HepG2 (cell line): Measurements from ENCODE around the gene SAPCD2. TPM values are rescaled to one million over a fixed set of nuclear protein-coding genes. Genes with fewer than 3 reads are reported as not detected.

Experiments used
- ATAC-seq: fragments of 200-7000 bp; cut with Tn5 transposase; 3 replicates; pipeline ENCODE4 v1.9.1; 2020; ENCODE audit warnings: mild to moderate bottlenecking, moderate library complexity
- BruUV-seq: library from RNA; stranded (reverse); fragments of 400-500 nt; replicated peaks from 2 replicates; lab custom pipeline; 2021; lab: Mats Ljungman, UMichigan
- CTCF ChIA-PET: fragments of 300-600 bp; formaldehyde crosslinking; extraction: SDS; loops from one replicate; lab custom pipeline; 2021; ENCODE audit warnings: low total read pairs, inconsistent platforms, low intra/inter-chr PET ratio; lab: Yijun Ruan, JAX
- POLR2A ChIA-PET: fragments of 350-600 bp; sonication (Branson Sonifier 250); formaldehyde crosslinking; loops from one replicate; lab custom pipeline; 2020; ENCODE audit warnings: antibody characterized with exemption, inconsistent platforms; lab: Yijun Ruan, JAX
- DNase-seq: peaks from one replicate; pipeline ENCODE4 v3.0.0-alpha.2; 2015; ENCODE audit warnings: low spot score
- FAIRE-seq: peaks from 3 replicates; lab custom pipeline; 2011; peaks lifted over from hg19 to GRCh38; lab: Jason Lieb, UNC
- H2AFZ ChIP-seq: one replicate; pipeline ENCODE4 v1.6.1; 2011; ENCODE audit warnings: low read length, inconsistent platforms
- H3K27ac ChIP-seq: fragments of 300-600 bp; 3 replicates; pipeline ENCODE4 v1.8.0; 2011; ENCODE audit warnings: mixed run types, mild to moderate bottlenecking, mixed read lengths, low read length, inconsistent platforms; ENCODE audit not compliant: insufficient read depth; ENCODE audit errors: extremely low read length
- H3K27me3 ChIP-seq, 2 experiments: fragments of 200-600 bp in 1 of 2; 2 replicates in 1 of 2; 3 replicates in 1 of 2; pipeline versions ENCODE4 v1.6.0 to v1.8.0; 2011; ENCODE audit warnings: low read length in 2 of 2, mild to moderate bottlenecking in 2 of 2, moderate library complexity in 2 of 2, inconsistent platforms in 1 of 2; ENCODE audit not compliant: insufficient read depth in 2 of 2, control insufficient read depth in 1 of 2
- H3K36me3 ChIP-seq, 2 experiments: fragments of 200-600 bp in 1 of 2; replicated peaks in 1 of 2; 2 replicates in 1 of 2; 3 replicates in 1 of 2; pipeline versions ENCODE4 v1.5.1 to v1.8.0; 2011; ENCODE audit warnings: low read length in 2 of 2, inconsistent platforms in 1 of 2; ENCODE audit not compliant: insufficient read depth in 2 of 2, control insufficient read depth in 1 of 2
- H3K4me1 ChIP-seq: 2 replicates; pipeline ENCODE4 v1.5.1; 2012; ENCODE audit warnings: low read length, inconsistent platforms; ENCODE audit not compliant: insufficient read depth
- H3K4me2 ChIP-seq: 2 replicates; pipeline ENCODE4 v1.6.0; 2011; ENCODE audit warnings: low read depth, low read length, inconsistent platforms
- H3K4me3 ChIP-seq, 3 experiments: fragments of 200-600 bp in 1 of 3; sonication (generic), shearing (Covaris generic) in 1 of 3; replicated peaks in 1 of 3; 2 replicates each; pipeline ENCODE4 v1.5.1; 2011 to 2016; ENCODE audit warnings: low read length in 3 of 3, inconsistent platforms in 2 of 3, low read depth in 2 of 3, mild to moderate bottlenecking in 2 of 3, control low read depth in 1 of 3, mixed read lengths in 1 of 3; ENCODE audit not compliant: insufficient read depth in 1 of 3
- H3K79me2 ChIP-seq: one replicate; pipeline ENCODE4 v1.6.1; 2011; ENCODE audit warnings: low read length, inconsistent platforms; ENCODE audit not compliant: insufficient read depth
- H3K9ac ChIP-seq: 2 replicates; pipeline ENCODE4 v1.6.0; 2011; ENCODE audit warnings: mild to moderate bottlenecking, low read depth, low read length, inconsistent platforms; ENCODE audit not compliant: insufficient read depth
- H3K9me3 ChIP-seq: 2 replicates; pipeline ENCODE4 v1.5.1; 2012; ENCODE audit warnings: mild to moderate bottlenecking, low read length
- H4K20me1 ChIP-seq: 2 replicates; pipeline ENCODE4 v1.6.0; 2011; ENCODE audit warnings: inconsistent platforms, mild to moderate bottlenecking, low read length, moderate library complexity; ENCODE audit not compliant: insufficient read depth
- CSRNP2 ChIP-seq: sonication (generic); formaldehyde crosslinking; conservative IDR thresholded peaks from 2 replicates; pipeline ENCODE4 v1.8.0; 2022; ENCODE audit warnings: low read depth, missing genetic modification reagents
- HNRNPK ChIP-seq: fragments of 200-400 bp; formaldehyde crosslinking; IDR thresholded peaks from 2 replicates; pipeline ENCODE4 v1.6.1; 2018; ENCODE audit warnings: low read length, low read depth, moderate library complexity, mild to moderate bottlenecking; ENCODE audit not compliant: poor library complexity, severe bottlenecking
- WGBS: methylation state at CpG from one replicate; pipeline ENCODE4 v1.1.6; 2017; ENCODE audit warnings: low lambda C conversion rate; 5-methylcytosine and 5-hydroxymethylcytosine counted together
- in situ Hi-C: cut with HindIII; loops from 2 replicates; pipeline ENCODE4 v1.10.0; 2017; ENCODE audit warnings: low pct_unique_long_range_greater_than_20kb; ENCODE audit not compliant: extremely low pct_ligation_motif_present
- intact Hi-C: fragments of 100-400 bp; cut with micrococcal nuclease; formaldehyde crosslinking; loops from one replicate; pipeline ENCODE4 v1.10.0; 2022; ENCODE audit not compliant: unreplicated experiment
- polyA plus RNA-seq, 8 experiments: library from polyadenylated mRNA; depleted of rRNA in 3 of 8; stranded (reverse) in 7 of 8; unstranded in 1 of 8; fragments of >200 nt; fragmentation: Illumina TruSeq in 4 of 8; extraction: Trizol in 4 of 8; gene quantifications; 2 replicates each; pipeline versions ENCODE4 v1.2.1 to v1.2.3, GENCODE V29; 2011 to 2016; ENCODE audit warnings: low read depth in 4 of 8, missing spikeins in 1 of 8, mixed read lengths in 1 of 8; ENCODE audit not compliant: insufficient read depth in 1 of 8
- total RNA-seq, 5 experiments: library from RNA; depleted of rRNA; stranded (reverse); fragments of >200 nt; fragmentation: Illumina TruSeq; extraction: Trizol; gene quantifications; 2 replicates each; pipeline ENCODE4 v1.2.3, GENCODE V29; 2016; ENCODE audit warnings: low read depth in 1 of 5

SAPCD2 gene
- total and polyA plus RNA-seq, 2 of the 13 experiments (the other 11 are each of a cell fraction or from before 2014, with no cell fraction given), result 21.9 to 42.8 TPM

DNA sequence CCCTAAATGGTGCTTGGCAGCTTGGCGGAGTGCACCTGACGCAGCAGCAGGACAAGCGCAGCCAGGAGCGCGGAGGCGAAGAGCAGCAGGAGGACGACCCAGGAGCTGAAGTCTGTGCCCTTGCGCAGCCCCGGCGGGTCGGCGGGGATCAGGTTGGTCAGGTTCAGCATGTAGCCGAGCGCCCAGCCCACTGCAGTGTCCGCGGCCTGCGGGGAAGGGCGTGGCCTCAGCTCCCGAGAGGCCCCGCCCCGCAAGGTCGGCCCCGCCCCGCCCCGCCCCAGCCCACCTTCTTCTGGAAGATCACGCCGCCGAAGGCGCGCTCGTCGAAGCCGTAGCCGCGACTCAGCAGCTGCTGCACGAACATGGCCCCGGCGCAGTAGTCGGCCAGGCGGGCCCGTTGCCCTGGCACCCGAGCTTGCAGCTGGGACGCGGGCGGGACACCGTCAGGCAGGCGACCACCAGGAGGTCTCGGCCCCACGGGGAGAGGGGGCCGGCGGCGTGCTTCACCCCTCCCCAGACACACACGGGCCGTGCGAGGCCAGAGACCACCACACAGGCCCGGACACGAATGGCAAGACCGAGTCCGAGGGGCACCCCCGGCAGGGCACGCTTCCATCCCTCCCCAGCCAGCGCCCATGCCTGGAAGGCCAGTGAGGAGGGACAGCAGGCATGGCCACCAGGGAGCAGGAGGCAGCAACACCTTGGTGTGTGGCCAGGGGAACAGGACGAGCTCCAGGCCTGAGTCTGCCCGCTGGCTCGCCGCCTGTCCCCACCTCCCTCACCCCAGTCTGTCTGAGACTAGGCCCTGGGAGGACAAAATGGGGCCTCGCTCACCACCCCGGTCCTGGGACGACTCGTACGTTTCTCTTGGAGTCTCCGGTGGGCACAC, 21.5 kb downstream of the SAPCD2 start:
- WGBS, result 94% methylated on average over 35 of the region's 72 CpGs
- Histone ChIP-seq H3K27ac (no peak overlapping the region), H3K9ac (no peak overlapping the region), H3K36me3 (no peaks in the 10 kb centered on the region), H4K20me1 (peaks cover 2% of the 10 kb centered on the region; the same call in 1 of the 2 replicates), H3K79me2 (no peaks in the 10 kb centered on the region), H3K27me3 (peaks cover 3 to 20% of the 10 kb centered on the region in 2 experiments; a peak in 4 of 5 replicates), H3K4me2 (no peak overlapping the region), H3K4me1 (peaks cover 34% of the 10 kb centered on the region), H3K9me3 (no peaks in the 10 kb centered on the region), H2AFZ (no peak overlapping the region), H3K4me3 (no peak overlapping the region)
- TF ChIP-seq HNRNPK, result peak; percentile 85
- TF ChIP-seq CSRNP2, result no peak
- intact Hi-C loops, result no loop called here
- in situ Hi-C loops, result loop anchor here (10.0 kb wide), 1 partner anchor 274 kb away; no protein-coding TSS in a partner anchor
- no TSS peak for BruUV-seq
- ChIA-PET POLR2A (no interaction called here), CTCF (interaction anchor here (1.4 to 2.3 kb wide), 3 partner anchors 14 to 19 kb away, joined by 5 to 12 read pairs (median 11); no protein-coding TSS in a partner anchor)
- ATAC-seq, result no peak
- DNase-seq, result no peak
- no peak for FAIRE-seq
